Peyer's patch (tissue), 4 donors: ENCODE measurements around the gene MAZ. TPM values are rescaled to one million over a fixed set of nuclear protein-coding genes. Genes with fewer than 3 reads are reported as not detected.

Source experiments
- DNase-seq, 3 donors: peaks; one replicate each; pipeline ENCODE4 v3.0.0-alpha.2; 2017 to 2019
- H3K27ac ChIP-seq, 4 donors: fragments of 200-600 bp; sonication (generic); one replicate each; pipeline ENCODE4 v1.5.1; 2016 to 2019
- H3K27me3 ChIP-seq, 2 donors: fragments of 200-600 bp; sonication (generic); one replicate each; pipeline ENCODE4 v1.5.1; 2019
- H3K36me3 ChIP-seq, 3 donors: fragments of 200-600 bp; sonication (generic); one replicate each; pipeline ENCODE4 v1.5.1; 2016 to 2019
- H3K4me1 ChIP-seq, 4 donors: fragments of 200-600 bp; sonication (generic); one replicate each; pipeline ENCODE4 v1.5.1; 2016 to 2019
- H3K4me3 ChIP-seq, 4 donors: fragments of 200-600 bp; sonication (generic); 1 replicate in 3 of 4; 2 replicates in 1 of 4; pipeline ENCODE4 v1.5.1; 2016 to 2019; ENCODE audit warnings: mild to moderate bottlenecking in 1 of 4
- H3K9me3 ChIP-seq, 4 donors: fragments of 200-600 bp; sonication (generic); one replicate each; pipeline ENCODE4 v1.5.1; 2016 to 2019; ENCODE audit warnings: mild to moderate bottlenecking in 1 of 4
- POLR2A ChIP-seq, 2 donors: fragments of 450-650 bp; IDR thresholded peaks; one replicate each; pipeline ENCODE4 v1.5.1; 2017; ENCODE audit warnings: antibody characterized with exemption in 2 of 2, mild to moderate bottlenecking in 2 of 2, moderate library complexity in 2 of 2
- total RNA-seq, 4 donors: library from RNA; depleted of rRNA; stranded (reverse); fragments of >200 nt; gene quantifications; one replicate each; pipeline ENCODE4 v1.1.0, GENCODE V29; 2016
- TF ChIP-seq, protein P1 (sequence below), 6 experiments: fragments of 450-650 bp in 4 of 6; fragments of 200-600 bp in 2 of 6; sonication (generic) in 1 of 6; IDR thresholded peaks; one replicate each; pipeline ENCODE4 v1.5.1; 2017 to 2019; ENCODE audit warnings: antibody characterized with exemption in 6 of 6, mild to moderate bottlenecking in 3 of 6, moderate library complexity in 1 of 6

MAZ gene
- total RNA-seq, 4 donors from 2014 or later: 124 to 208 (median 135) TPM

- Histone ChIP-seq H3K27ac (peak overlapping the region; percentile 89 to 95 (median 91)), H3K36me3 (peaks cover 0 to 5% (median 0%) of the 10 kb centered on the region in 3 donors), H3K27me3 (no peaks in the 10 kb centered on the region), H3K9me3 (no peaks in the 10 kb centered on the region), H3K4me1 (peaks cover 3 to 82% (median 40%) of the 10 kb centered on the region in 4 donors), H3K4me3 (peak overlapping the region; percentile 51 to 80 (median 72))
- TF ChIP-seq, protein P1, sequence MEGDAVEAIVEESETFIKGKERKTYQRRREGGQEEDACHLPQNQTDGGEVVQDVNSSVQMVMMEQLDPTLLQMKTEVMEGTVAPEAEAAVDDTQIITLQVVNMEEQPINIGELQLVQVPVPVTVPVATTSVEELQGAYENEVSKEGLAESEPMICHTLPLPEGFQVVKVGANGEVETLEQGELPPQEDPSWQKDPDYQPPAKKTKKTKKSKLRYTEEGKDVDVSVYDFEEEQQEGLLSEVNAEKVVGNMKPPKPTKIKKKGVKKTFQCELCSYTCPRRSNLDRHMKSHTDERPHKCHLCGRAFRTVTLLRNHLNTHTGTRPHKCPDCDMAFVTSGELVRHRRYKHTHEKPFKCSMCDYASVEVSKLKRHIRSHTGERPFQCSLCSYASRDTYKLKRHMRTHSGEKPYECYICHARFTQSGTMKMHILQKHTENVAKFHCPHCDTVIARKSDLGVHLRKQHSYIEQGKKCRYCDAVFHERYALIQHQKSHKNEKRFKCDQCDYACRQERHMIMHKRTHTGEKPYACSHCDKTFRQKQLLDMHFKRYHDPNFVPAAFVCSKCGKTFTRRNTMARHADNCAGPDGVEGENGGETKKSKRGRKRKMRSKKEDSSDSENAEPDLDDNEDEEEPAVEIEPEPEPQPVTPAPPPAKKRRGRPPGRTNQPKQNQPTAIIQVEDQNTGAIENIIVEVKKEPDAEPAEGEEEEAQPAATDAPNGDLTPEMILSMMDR (IDR thresholded peaks at IDR 0.05): no peak
- peak; percentile 58 to 59 for TF ChIP-seq POLR2A (IDR thresholded peaks at IDR 0.05)
- DNase-seq: peak; percentile 72 to 89 (median 88)
These were observed 14.7 kb downstream of the MAZ start for GRCh38 chr16:29820730-29821642.

GRCh38 chr16:29821643-29822115, 15.3 kb downstream of the MAZ start:
- peak in 2 of 3 donors; percentile 65 to 76 for DNase-seq
- peaks cover 5 to 88% (median 42%) of the 10 kb centered on the region in 4 donors for H3K4me1 ChIP-seq

GRCh38 chr16:29824589-29825144, 18.3 kb downstream of the MAZ start:
- H3K36me3 ChIP-seq: no peaks in the 10 kb centered on the region
- no peak for TF ChIP-seq POLR2A (IDR thresholded peaks at IDR 0.05)
- TF ChIP-seq, protein P1 (IDR thresholded peaks at IDR 0.05): no peak
- H3K4me3 ChIP-seq: peak overlapping the region in 3 of 4 donors; percentile 2 to 80 (median 41)
- no peak for DNase-seq
- H3K9me3 ChIP-seq: no peaks in the 10 kb centered on the region
- H3K27me3 ChIP-seq: no peaks in the 10 kb centered on the region
- peaks cover 8 to 78% (median 41%) of the 10 kb centered on the region in 4 donors for H3K4me1 ChIP-seq
- peak overlapping the region; percentile 68 to 95 (median 91) for H3K27ac ChIP-seq

More at GRCh38 chr16:29821643-29822115, 15.3 kb downstream of the MAZ start:
- Histone ChIP-seq H3K36me3 (peaks cover 0 to 5% (median 0%) of the 10 kb centered on the region in 3 donors), H3K27me3 (no peaks in the 10 kb centered on the region), H3K9me3 (no peaks in the 10 kb centered on the region), H3K27ac (peak overlapping the region; percentile 89 to 95 (median 91)), H3K4me3 (peak overlapping the region; percentile 51 to 80 (median 72))
- TF ChIP-seq, protein P1 (IDR thresholded peaks at IDR 0.05): no peak
- peak in 1 of 2 donors; percentile 53 for TF ChIP-seq POLR2A (IDR thresholded peaks at IDR 0.05)

GRCh38 chr16:29825145-29826044, 19.1 kb downstream of the MAZ start:
- Histone ChIP-seq H3K27me3 (no peaks in the 10 kb centered on the region), H3K4me1 (peaks cover 8 to 79% (median 39%) of the 10 kb centered on the region in 4 donors), H3K27ac (peak overlapping the region; percentile 68 to 95 (median 91)), H3K4me3 (peak overlapping the region in 3 of 4 donors; percentile 1 to 41 (median 2)), H3K36me3 (peaks cover 0 to 4% (median 0%) of the 10 kb centered on the region in 3 donors), H3K9me3 (no peaks in the 10 kb centered on the region)
- peak in 1 of 3 donors; percentile 74 for DNase-seq
- peak; percentile 49 to 66 for TF ChIP-seq POLR2A (IDR thresholded peaks at IDR 0.05)
- TF ChIP-seq, protein P1 (IDR thresholded peaks at IDR 0.05): no peak

GRCh38 chr16:29826342-29826695, 20.0 kb downstream of the MAZ start:
- TF ChIP-seq POLR2A (IDR thresholded peaks at IDR 0.05): peak in 1 of 2 donors; percentile 12
- TF ChIP-seq, protein P1 (IDR thresholded peaks at IDR 0.05): no peak
- H3K4me1 ChIP-seq: peaks cover 8 to 79% (median 37%) of the 10 kb centered on the region in 4 donors
- no peaks in the 10 kb centered on the region for H3K9me3 ChIP-seq
- DNase-seq: no peak
- no peaks in the 10 kb centered on the region for H3K27me3 ChIP-seq
- H3K4me3 ChIP-seq: peak overlapping the region in 1 of 4 donors; percentile 1
- H3K27ac ChIP-seq: peak overlapping the region; percentile 68 to 95 (median 91)
- peaks cover 0 to 13% (median 0%) of the 10 kb centered on the region in 3 donors for H3K36me3 ChIP-seq
